ENCODE results near the gene TMEM198.

- TF ChIP-seq CTCF (IDR thresholded peaks at IDR 0.05): no peak
- no peak for TF ChIP-seq EZH2 (IDR thresholded peaks at IDR 0.05; ENCODE audit: borderline replicate concordance, insufficient read depth, low read depth, low read length, poor library complexity, severe bottlenecking)
These were observed 28.6 kb downstream of the TMEM198 start, which contains the start of gene INHA for GRCh38 chr2:219572237-219573001.

Measured in B cell (primary cell).